Measurements from ENCODE around the gene ALDOC. TPM values are rescaled to one million over a fixed set of nuclear protein-coding genes. Genes with fewer than 3 reads are reported as not detected.

The ALDOC gene
- total RNA-seq, 1 donor from 2014 or later: 12.6 TPM

GRCh38 chr17:28550858-28551257 lies 25.8 kb downstream of the ALDOC start:
- Mint-ChIP-seq H3K4me3 (no peak overlapping the region), H3K27ac (no peak overlapping the region), H3K4me1 (ENCODE audit: unreplicated experiment) (peaks cover 26% of the 10 kb centered on the region), H3K27me3 (no peaks in the 10 kb centered on the region), H3K36me3 (peaks cover 15% of the 10 kb centered on the region), H3K9me3 (no peaks in the 10 kb centered on the region)
- no peak for DNase-seq (ENCODE audit: extremely low spot score, unreplicated experiment)
- no peak for TF ChIP-seq CTCF (conservative IDR thresholded peaks at IDR 0.05)

GRCh38 chr17:28549236-28550132 lies 27.2 kb downstream of the ALDOC start:
- no peak for DNase-seq (ENCODE audit: extremely low spot score, unreplicated experiment)
- Mint-ChIP-seq H3K36me3 (peaks cover 7% of the 10 kb centered on the region), H3K27me3 (no peaks in the 10 kb centered on the region), H3K4me3 (no peak overlapping the region), H3K9me3 (no peaks in the 10 kb centered on the region), H3K4me1 (ENCODE audit: unreplicated experiment) (peaks cover 28% of the 10 kb centered on the region), H3K27ac (no peak overlapping the region)
- no peak for TF ChIP-seq CTCF (conservative IDR thresholded peaks at IDR 0.05)

- Mint-ChIP-seq H3K4me1 (ENCODE audit: unreplicated experiment) (peaks cover 31% of the 10 kb centered on the region), H3K27me3 (no peaks in the 10 kb centered on the region), H3K9me3 (no peaks in the 10 kb centered on the region), H3K36me3 (peaks cover under 1% of the 10 kb centered on the region), H3K4me3 (peak overlapping the region; percentile 51), H3K27ac (no peak overlapping the region)
- TF ChIP-seq CTCF (conservative IDR thresholded peaks at IDR 0.05): no peak
- no peak for DNase-seq (ENCODE audit: extremely low spot score, unreplicated experiment)
Observed at GRCh38 chr17:28548417-28549130, 28.1 kb downstream of the ALDOC start.

GRCh38 chr17:28547623-28548416 lies 28.9 kb downstream of the ALDOC start:
- no peaks in the 10 kb centered on the region for H3K27me3 Mint-ChIP-seq
- peak; percentile 88 for TF ChIP-seq CTCF (conservative IDR thresholded peaks at IDR 0.05)
- peak; percentile 84 for DNase-seq (ENCODE audit: extremely low spot score, unreplicated experiment)
- no peak overlapping the region for H3K27ac Mint-ChIP-seq
- H3K9me3 Mint-ChIP-seq: no peaks in the 10 kb centered on the region
- no peaks in the 10 kb centered on the region for H3K36me3 Mint-ChIP-seq
- peaks cover 26% of the 10 kb centered on the region for H3K4me1 Mint-ChIP-seq (ENCODE audit: unreplicated experiment)
- H3K4me3 Mint-ChIP-seq: peak overlapping the region; percentile 51

- Mint-ChIP-seq H3K9me3 (no peaks in the 10 kb centered on the region), H3K4me1 (ENCODE audit: unreplicated experiment) (peaks cover 23% of the 10 kb centered on the region), H3K27me3 (no peaks in the 10 kb centered on the region), H3K36me3 (no peaks in the 10 kb centered on the region), H3K27ac (no peak overlapping the region), H3K4me3 (no peak overlapping the region)
- no peak for DNase-seq (ENCODE audit: extremely low spot score, unreplicated experiment)
- TF ChIP-seq CTCF (conservative IDR thresholded peaks at IDR 0.05): no peak
Observed at GRCh38 chr17:28547096-28547622, 29.5 kb downstream of the ALDOC start.
